ENCODE measurements around the gene TTYH3.

Gene TTYH3

DNA sequence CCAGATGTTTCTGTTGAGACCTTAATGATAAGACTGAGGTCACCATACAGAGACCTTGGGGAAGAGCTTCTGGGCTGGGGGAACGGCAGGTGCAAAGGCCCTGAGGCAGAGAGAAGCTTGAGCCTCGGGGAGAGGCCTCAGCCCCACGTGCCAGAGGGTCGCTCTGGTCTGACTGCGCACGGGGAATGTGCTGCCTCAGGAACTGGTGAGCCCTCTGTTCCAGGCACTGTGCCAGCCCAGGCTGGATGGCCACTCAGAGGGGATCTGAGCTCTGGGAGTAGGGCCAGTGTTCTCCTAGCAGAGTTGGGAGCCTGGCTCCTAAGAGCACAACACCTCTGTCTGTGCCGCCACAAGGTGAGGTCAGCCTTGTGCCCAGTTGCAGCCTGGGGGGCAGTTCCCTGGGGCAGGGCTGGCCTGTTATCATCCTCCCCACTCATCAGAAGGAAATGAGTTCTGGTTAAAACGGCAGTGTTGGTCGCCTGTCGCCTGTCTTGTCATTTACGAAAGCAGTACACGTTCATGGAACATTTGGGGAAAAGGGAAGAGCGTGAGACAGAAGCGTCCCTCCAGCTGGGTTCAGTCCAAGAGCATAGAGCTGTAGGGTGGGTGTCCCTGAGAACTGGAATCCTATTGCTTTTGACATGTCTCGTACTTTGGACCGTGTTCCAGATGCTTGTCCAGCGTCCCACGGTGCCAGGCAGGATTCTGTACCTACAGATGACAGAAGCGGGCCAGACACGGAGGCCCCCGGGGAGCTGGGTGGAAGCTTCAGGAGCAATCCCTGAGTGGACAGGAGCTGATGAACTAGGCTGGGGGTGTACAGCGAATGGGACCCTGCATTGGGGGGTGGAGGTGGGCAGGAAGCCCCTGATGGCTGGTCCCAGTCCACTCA is 4.3 kb downstream of the TTYH3 start:
- no peak for DNase-seq

GRCh38 chr7:2637066-2637471 is 5.3 kb downstream of the TTYH3 start:
- DNase-seq: no peak

DNA sequence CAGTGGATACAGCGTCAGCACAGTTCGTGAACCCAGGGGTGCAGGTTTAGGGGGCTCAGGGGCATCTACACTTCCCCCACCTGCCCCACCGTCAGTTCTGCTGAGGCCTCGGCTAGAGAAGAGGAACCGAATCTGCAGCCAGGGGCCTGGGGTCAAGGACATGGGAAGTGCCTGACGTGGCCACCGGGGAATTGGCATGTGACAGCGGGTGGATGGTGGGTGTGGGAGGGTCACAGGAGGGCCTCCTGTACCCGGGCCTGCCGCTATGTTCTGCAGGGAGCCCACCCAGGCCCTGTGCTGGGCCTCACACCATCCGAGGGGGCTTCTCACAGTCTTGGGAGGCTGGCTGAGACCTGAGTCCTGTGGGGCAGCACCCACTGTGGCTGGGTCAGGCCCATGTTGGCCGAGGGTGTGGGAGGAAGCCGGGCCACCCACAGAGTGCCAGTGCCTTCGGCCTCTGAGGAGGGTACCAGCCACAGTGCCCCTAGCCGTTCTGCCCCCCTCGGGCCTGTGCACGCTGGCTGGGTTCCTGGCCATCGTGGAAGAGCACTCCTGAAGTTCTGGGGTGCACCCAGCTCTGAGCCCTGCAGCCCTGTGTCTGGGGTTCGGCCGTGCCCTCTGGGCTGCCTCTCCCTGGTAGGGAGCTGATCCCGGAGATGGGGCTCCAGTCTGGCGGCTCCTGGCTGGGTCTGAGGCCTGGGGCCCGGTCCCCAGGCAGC is 5.9 kb downstream of the TTYH3 start:
- no peak for DNase-seq

DNA sequence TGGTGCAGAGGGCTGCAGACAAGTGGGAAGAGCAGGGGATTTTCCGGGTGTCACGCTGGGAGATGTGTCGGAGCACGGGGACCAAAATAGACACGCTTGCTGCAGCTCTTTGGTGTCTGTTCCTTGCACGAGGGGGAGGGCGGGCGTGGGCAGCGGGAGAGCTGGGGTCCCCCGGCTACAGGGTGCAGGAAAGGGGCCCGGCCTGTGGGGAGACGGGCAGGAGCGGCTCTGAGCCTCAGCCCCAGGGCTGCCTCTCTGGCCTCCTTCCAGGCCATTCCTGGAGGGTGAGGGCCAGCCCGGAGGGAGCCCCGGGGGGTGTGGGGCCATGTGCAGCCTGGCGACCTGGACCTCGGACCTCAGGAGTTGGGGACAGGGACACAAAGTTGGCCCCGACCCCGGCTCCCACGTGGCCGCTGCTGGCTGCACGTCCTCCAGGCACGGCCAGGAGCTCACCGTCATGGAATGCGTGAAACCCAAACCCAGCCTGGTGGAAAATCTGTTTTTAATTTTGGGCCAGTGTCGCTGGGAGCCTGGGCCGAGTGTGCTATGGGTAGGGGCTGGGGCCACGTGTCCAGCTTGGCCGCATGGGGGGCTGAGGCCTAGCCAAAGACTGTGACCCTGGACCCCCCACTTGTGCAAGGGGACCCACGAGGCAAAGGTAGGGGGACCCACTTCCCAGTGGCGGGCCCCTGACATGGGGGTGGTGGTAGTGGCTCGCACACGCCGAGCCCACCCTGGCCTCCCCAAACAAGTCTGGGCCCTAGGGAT is 6.6 kb downstream of the TTYH3 start:
- no peak for DNase-seq

GRCh38 chr7:2639181-2639681 is 7.4 kb downstream of the TTYH3 start:
- no peak for DNase-seq

DNA sequence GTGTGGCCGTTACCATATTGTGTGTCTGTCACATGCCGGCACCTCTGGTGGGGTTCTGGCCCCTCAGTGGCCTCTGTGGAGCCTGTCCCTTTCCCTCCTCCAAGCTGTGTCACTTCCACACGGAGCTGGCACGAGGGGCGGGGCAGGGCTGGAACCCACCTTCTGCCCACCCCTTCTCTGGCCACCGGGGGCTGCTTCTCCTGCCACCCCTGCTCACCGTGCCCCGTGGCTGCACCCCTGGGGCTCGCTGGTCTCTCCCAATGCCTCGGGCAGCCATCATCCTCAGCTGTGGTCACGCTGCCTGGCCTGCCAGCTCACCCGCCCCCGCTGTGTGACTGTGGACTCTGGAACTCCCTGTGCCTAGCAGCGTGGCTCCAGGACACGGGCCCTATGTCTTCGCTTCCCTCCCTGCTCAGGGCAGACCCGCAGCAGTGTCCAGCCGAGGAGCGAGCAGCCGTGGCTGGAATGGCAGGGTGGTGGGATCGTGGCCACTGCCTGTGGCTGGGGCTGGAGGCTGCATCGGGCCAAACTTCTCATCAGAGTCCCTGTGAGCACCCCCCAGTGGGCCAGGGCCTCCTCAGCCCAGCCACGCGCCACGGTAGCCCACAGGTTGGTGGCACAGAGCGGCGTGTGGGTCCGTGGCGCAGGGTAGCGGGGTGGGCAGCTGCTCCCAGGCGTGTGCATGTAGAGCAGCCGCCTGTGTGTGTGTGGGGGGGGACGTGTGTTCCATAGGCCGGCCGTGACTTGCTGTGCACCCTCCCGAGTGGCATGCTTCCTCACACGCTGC is 8.1 kb downstream of the TTYH3 start:
- no peak for DNase-seq

- no peak for DNase-seq
These were observed 8.7 kb downstream of the TTYH3 start for GRCh38 chr7:2640482-2640830.

DNA sequence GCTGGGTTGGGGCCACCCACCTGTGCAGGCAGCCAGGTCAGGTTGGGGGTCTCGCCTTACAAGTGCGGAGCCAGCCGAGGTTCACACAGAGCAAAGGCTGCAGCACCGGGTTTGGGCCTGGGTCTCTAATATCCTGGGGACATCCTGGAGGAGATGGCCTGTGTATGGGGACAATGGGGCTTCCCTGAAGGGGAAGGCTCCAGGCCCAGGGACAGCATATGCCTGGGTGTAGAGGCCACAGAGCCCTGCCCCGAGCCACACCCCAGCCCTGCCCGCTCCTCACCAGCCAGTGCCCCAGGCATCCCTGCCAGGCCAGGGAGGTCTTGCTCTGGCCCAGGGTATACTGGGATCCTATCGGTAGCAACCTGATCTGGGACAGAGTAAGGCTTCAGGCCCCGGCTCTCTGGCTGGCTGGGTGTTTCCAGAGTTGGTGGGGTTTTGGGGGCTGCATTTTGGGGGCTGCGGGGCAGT is 9.1 kb downstream of the TTYH3 start:
- DNase-seq: no peak

DNA sequence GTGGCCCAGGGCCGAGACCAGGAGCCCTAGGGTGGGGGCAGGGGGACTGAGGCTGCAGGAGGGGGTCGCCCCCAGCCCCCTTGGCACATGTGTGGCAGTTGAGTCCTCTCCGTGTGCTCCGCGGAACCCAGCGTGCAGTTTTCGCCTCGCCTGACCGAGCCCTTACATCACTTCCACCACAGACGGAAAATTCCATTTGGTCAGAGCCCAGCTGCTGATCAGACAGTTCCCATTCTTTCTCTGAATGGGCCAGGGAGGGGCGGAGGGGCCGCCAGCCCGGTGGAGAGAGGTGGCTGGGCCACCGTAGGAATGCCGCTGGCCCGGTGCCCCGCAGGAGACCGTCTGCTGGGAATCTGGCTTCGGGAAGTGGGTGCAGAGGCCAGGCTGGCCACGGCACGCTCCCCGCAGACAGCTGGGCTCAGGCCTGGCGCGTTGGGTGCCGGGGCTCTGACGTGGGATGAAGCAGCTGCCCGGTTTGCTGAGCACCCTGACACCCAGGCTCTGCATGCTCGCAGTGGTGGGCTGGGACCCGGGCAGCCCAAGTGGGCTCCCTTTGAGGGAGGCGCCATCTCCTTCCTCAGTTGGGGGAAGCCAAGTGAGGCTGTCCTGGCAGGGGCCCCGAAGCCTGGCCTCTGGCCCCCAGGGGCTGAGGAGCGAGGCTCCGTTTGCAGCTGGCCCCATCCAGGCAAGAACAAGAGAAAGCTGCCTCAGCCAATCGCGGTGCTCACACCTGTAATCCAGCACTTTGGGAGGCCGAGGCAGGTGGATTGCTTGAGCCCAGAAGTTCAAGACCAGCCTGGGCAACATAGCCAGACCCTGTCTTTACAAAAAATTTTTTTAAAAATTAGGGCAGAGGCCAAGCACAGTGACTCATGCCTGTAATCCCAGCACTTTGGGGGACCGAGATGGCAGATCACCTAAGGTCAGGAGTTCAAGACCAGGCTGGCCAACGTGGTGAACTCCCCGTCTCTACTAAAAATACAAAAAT is 9.9 kb downstream of the TTYH3 start:
- no peak for DNase-seq

DNA sequence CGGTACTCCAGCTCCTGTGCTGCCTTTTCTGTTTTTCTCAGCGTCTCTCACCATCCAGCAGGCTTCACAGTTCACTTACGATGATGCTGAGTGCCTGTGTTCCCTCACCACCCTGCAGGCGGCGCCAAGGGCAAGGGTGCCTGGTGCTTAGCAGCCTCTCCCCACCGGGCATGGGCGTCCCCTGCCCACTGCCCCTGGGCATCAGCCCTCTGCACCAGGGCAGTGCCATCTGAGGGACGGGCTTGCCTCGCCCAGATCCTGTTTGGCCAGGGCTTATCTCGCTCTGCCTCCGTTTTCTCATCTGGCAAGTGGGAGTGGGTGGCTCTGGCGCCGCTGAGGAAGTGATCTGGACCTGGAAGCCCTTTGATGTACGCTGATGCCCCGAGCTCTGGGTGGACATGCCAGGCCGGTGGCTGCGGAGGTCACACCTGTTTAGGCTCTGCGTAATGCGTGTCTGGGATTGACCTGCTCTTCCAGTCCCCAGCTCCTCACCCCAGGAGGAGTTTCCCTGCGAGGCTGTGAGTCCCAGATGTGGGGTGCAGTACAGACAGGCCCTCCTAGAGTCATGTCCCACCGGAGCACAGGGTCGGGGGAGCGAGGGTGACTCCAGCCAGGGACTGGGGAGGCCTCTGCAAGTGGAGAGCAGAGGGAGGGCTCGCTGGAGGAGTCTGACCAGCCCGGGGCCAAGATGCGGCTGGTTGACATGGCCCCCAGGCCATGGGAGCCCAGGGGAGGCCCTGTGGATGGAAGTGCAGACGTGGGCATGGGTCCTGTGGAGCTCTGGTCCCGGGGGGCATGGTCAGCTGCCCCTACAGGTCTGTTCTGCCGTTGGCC is 11.8 kb downstream of the TTYH3 start:
- DNase-seq: no peak

DNA sequence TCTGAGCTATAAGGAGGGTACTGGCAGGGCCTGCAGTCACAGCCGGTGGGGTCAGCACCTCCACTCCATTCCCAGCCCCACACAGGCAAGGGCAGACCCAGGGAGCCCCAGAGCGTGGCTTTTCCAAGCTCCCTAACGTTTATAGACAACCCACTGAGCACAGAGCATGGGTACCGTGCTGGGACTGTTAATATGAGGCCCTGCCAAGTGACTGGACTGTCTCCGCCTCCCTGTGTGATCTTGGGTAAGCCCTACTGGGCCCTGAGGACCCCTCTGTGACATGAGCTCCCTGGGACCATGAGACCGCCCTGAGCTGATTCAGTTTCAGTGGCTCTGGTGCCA is 12.4 kb downstream of the TTYH3 start:
- no peak for DNase-seq

DNA sequence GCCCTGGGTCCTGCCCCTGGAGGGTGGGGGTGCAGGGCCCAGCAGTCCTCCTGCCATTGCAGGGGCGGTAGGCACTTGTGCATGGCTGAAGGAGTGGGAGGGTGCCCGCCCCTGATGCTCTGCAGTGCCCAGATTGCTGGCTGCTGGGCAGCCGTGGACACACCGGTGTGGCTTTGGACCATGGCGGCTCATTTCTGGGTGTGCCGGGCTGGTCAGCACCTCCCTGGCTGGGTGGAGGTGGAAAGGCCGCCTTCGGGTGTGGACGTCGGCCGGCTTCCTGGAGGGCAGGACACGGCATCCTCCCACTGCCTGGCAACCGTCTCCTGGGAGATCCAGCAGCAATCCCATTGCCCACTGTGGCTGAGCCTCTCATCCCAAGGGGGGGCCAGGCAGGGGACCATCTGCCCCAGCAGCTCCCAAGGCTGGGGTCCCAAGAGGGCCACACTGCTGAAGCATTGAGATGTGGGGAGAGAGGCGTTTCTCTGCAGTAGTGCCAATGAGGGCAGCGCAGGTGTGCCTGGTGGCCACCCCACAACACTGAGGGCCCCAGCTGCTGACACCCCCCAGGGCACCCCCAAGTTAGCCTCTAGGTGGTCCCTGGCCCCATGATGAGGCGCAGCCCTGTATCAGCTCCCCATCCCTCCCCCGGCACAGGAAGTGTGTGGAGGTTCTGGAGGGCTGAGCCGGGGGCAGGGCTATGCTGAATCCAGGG is 12.9 kb downstream of the TTYH3 start:
- DNase-seq: no peak

DNA sequence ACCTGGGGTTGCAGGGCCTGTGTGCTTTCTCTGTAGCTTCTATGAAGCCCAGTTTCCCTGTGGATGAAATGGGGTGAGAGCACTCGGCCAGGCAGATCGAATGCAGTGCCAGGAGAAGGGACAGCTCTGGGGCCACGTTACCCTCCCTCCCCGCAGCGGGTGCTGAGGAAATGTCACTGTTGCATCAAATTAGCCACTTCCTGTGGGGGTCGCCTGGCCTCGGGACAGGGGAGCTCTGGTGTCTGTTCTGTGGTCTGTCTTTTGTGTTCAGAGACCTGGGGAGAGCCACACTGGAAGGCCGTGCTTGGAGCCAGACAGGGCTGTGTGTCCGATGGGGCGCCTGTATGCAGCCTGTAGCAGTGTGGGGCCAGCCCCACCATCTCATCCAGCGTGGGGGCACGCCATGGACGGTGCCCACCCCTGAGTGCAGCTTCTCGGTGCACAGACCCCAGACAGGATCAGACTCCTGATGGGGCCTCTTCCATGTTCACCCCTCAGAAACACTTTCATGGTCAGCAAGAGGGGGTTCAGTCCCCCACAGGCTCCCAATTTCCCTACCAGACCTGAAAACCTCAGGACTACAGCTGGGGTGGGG is 13.6 kb downstream of the TTYH3 start:
- DNase-seq: no peak

DNA sequence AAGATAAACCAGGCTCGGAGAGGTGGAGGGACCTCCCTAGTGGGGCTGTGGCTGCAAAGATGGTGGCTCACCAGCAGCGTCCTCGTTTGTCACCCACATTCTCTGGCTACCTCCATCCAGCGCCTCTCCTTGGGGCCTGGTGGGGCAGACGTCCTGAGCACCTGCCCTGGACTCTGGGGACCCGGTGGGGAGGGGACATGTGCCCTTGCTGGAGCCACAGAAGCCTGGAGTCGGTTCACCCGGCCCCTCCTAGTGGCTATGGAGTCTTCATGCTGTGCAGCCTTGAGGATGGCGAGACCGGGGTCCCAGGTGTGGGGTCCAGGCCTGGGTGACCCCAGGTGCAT is 14.5 kb downstream of the TTYH3 start:
- DNase-seq: no peak

GRCh38 chr7:2646680-2647571 is 15.1 kb downstream of the TTYH3 start:
- no peak for DNase-seq

GRCh38 chr7:2647594-2648172 is 15.9 kb downstream of the TTYH3 start:
- DNase-seq: no peak

DNA sequence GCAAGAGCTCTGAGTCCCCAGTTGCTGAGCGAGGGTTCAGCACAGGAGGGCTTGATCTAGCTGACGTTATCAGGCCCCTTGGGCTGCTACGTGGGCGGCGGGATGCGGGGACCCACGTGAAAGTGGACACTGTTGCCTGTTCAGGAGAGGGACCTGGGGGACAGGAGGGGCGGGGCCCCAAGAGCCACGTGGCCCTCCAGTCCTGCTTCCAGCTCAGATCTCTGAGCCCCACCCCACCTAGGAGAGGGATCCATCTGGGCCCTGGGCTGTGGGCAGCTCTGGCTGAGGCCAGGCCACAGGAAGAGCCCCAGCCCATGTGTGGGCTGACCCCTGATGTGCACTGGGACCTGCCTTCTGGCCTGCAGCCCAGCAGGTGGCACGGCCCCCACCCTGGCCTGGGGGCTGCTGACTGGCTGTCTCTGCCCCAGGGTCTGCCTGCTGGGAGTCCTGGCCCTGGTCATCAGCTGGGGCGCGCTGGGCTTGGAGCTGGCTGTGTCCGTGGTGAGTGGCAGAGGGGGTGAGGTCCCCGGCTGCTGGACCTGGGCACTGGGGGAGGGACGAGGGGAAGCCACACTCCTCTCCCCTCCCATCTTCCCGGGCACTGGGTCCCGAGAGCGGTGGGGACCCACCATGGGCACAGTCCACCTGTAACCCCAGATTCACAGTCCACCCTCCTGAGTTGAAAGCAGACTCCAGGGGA is 17.5 kb downstream of the TTYH3 start:
- DNase-seq: no peak

All from NCI-H2227 treated with DMSO at 0.1 percent for 48 hours (cell line).